ENCODE data around the gene SYT1.

- TF ChIP-seq CTCF (IDR thresholded peaks at IDR 0.05 in 8 of 11, conservative IDR thresholded peaks at IDR 0.05 in 3 of 11) (no peak), POLR2A (IDR thresholded peaks at IDR 0.05) (no peak)
Measured at GRCh38 chr12:78865516-78865915, 942 bp downstream of the SYT1 start.
